Measurements from ENCODE around the gene EFCAB13. TPM values are rescaled to one million over a fixed set of nuclear protein-coding genes. Genes with fewer than 3 reads are reported as not detected.
"Not testable (repeated sequence)": the region's sequence is repeated elsewhere in the genome, so short reads cannot be mapped to it uniquely, and the experiment has no call there.

The EFCAB13 gene
- total and polyA plus RNA-seq, 2 donors (not counting 1 experiment from before 2014, with no cell fraction given): 1.3 to 9.2 TPM

- no peak overlapping the region for H3K27ac ChIP-seq (ENCODE audit: insufficient read depth, low read length)
- no peak overlapping the region for H2AFZ ChIP-seq (ENCODE audit: low read length)
- H3K36me3 ChIP-seq (ENCODE audit: control insufficient read depth, insufficient read depth, low read length): no peaks in the 10 kb centered on the region
- no peak overlapping the region for H3K9ac ChIP-seq (ENCODE audit: insufficient read depth, low read length)
- no peak for TF ChIP-seq CTCF (conservative IDR thresholded peaks at IDR 0.05 in 1 of 2, IDR thresholded peaks at IDR 0.05 in 1 of 2; ENCODE audit: low read depth in 1 of 2, low read length in 2 of 2)
- no peak for TF ChIP-seq EZH2 (IDR thresholded peaks at IDR 0.05; ENCODE audit: low read length, missing control alignments)
- DNase-seq (ENCODE audit: low read depth in 2 of 2): no peak
- no peaks in the 10 kb centered on the region for H3K79me2 ChIP-seq (ENCODE audit: control insufficient read depth, insufficient read depth, low read length)
- no peak overlapping the region for H3K4me3 ChIP-seq (replicated peaks in 1 of 4; ENCODE audit: control extremely low read depth in 1 of 4, insufficient read depth in 1 of 4, low read depth in 3 of 4, low read length in 4 of 4)
- no peaks in the 10 kb centered on the region for H3K4me1 ChIP-seq (ENCODE audit: control insufficient read depth, extremely low read depth, insufficient read depth, low read length)
- H4K20me1 ChIP-seq (ENCODE audit: control insufficient read depth, extremely low read depth, insufficient read depth, low read length): no peaks in the 10 kb centered on the region
- no peaks in the 10 kb centered on the region for H3K9me3 ChIP-seq (ENCODE audit: control insufficient read depth, insufficient read depth, low read depth, low read length)
- H3K4me2 ChIP-seq (ENCODE audit: extremely low read depth, insufficient read depth, low read length): no peak overlapping the region
- no peaks in the 10 kb centered on the region for H3K27me3 ChIP-seq (ENCODE audit: control insufficient read depth, insufficient read depth, low read length)
These were observed 39.4 kb downstream of the EFCAB13 start for GRCh38 chr17:47363171-47363570.

GRCh38 chr17:47367257-47367656 is 43.5 kb downstream of the EFCAB13 start:
- no peaks in the 10 kb centered on the region for H3K27me3 ChIP-seq (ENCODE audit: control insufficient read depth, insufficient read depth, low read length)
- no peak overlapping the region for H2AFZ ChIP-seq (ENCODE audit: low read length)
- no peaks in the 10 kb centered on the region for H3K4me1 ChIP-seq (ENCODE audit: control insufficient read depth, extremely low read depth, insufficient read depth, low read length)
- H3K27ac ChIP-seq (ENCODE audit: insufficient read depth, low read length): no peak overlapping the region
- H4K20me1 ChIP-seq (ENCODE audit: control insufficient read depth, extremely low read depth, insufficient read depth, low read length): no peaks in the 10 kb centered on the region
- no peaks in the 10 kb centered on the region for H3K79me2 ChIP-seq (ENCODE audit: control insufficient read depth, insufficient read depth, low read length)
- H3K36me3 ChIP-seq (ENCODE audit: control insufficient read depth, insufficient read depth, low read length): no peaks in the 10 kb centered on the region
- H3K4me3 ChIP-seq (replicated peaks in 1 of 4; ENCODE audit: control extremely low read depth in 1 of 4, insufficient read depth in 1 of 4, low read depth in 3 of 4, low read length in 4 of 4): no peak overlapping the region
- no peaks in the 10 kb centered on the region for H3K9me3 ChIP-seq (ENCODE audit: control insufficient read depth, insufficient read depth, low read depth, low read length)
- TF ChIP-seq EZH2 (IDR thresholded peaks at IDR 0.05; ENCODE audit: low read length, missing control alignments) (no peak), CTCF (conservative IDR thresholded peaks at IDR 0.05 in 1 of 2, IDR thresholded peaks at IDR 0.05 in 1 of 2; ENCODE audit: low read depth in 1 of 2, low read length in 2 of 2) (no peak)
- no peak overlapping the region for H3K9ac ChIP-seq (ENCODE audit: insufficient read depth, low read length)
- no peak for DNase-seq (ENCODE audit: low read depth in 2 of 2)
- H3K4me2 ChIP-seq (ENCODE audit: extremely low read depth, insufficient read depth, low read length): no peak overlapping the region

- H3K27ac ChIP-seq (ENCODE audit: insufficient read depth, low read length): no peak overlapping the region
- no peaks in the 10 kb centered on the region for H3K4me1 ChIP-seq (ENCODE audit: control insufficient read depth, extremely low read depth, insufficient read depth, low read length)
- H2AFZ ChIP-seq (ENCODE audit: low read length): no peak overlapping the region
- H3K79me2 ChIP-seq (ENCODE audit: control insufficient read depth, insufficient read depth, low read length): no peaks in the 10 kb centered on the region
- TF ChIP-seq EZH2 (IDR thresholded peaks at IDR 0.05; ENCODE audit: low read length, missing control alignments) (no peak), CTCF (conservative IDR thresholded peaks at IDR 0.05 in 1 of 2, IDR thresholded peaks at IDR 0.05 in 1 of 2; ENCODE audit: low read depth in 1 of 2, low read length in 2 of 2) (no peak)
- H3K9me3 ChIP-seq (ENCODE audit: control insufficient read depth, insufficient read depth, low read depth, low read length): no peaks in the 10 kb centered on the region
- H3K4me3 ChIP-seq (replicated peaks in 1 of 4; ENCODE audit: control extremely low read depth in 1 of 4, insufficient read depth in 1 of 4, low read depth in 3 of 4, low read length in 4 of 4): no peak overlapping the region
- H3K27me3 ChIP-seq (ENCODE audit: control insufficient read depth, insufficient read depth, low read length): no peaks in the 10 kb centered on the region
- no peak overlapping the region for H3K4me2 ChIP-seq (ENCODE audit: extremely low read depth, insufficient read depth, low read length)
- no peak overlapping the region for H3K9ac ChIP-seq (ENCODE audit: insufficient read depth, low read length)
- no peak for DNase-seq (ENCODE audit: low read depth in 2 of 2)
- H3K36me3 ChIP-seq (ENCODE audit: control insufficient read depth, insufficient read depth, low read length): no peaks in the 10 kb centered on the region
- H4K20me1 ChIP-seq (ENCODE audit: control insufficient read depth, extremely low read depth, insufficient read depth, low read length): no peaks in the 10 kb centered on the region
These were observed 44.5 kb downstream of the EFCAB13 start for GRCh38 chr17:47368262-47368661.

- not testable (repeated sequence) for DNase-seq (ENCODE audit: low read depth in 2 of 2); H3K4me1 ChIP-seq (ENCODE audit: control insufficient read depth, extremely low read depth, insufficient read depth, low read length); H3K27ac ChIP-seq (ENCODE audit: insufficient read depth, low read length)
These were observed 47.1 kb downstream of the EFCAB13 start for GRCh38 chr17:47370899-47371298.

More at GRCh38 chr17:47370899-47371298, 47.1 kb downstream of the EFCAB13 start:
- not testable (repeated sequence) for H4K20me1 ChIP-seq (ENCODE audit: control insufficient read depth, extremely low read depth, insufficient read depth, low read length); H3K4me3 ChIP-seq (replicated peaks in 1 of 4; ENCODE audit: control extremely low read depth in 1 of 4, insufficient read depth in 1 of 4, low read depth in 3 of 4, low read length in 4 of 4); H3K9ac ChIP-seq (ENCODE audit: insufficient read depth, low read length); H2AFZ ChIP-seq (ENCODE audit: low read length); H3K36me3 ChIP-seq (ENCODE audit: control insufficient read depth, insufficient read depth, low read length); H3K9me3 ChIP-seq (ENCODE audit: control insufficient read depth, insufficient read depth, low read depth, low read length); H3K79me2 ChIP-seq (ENCODE audit: control insufficient read depth, insufficient read depth, low read length); H3K27me3 ChIP-seq (ENCODE audit: control insufficient read depth, insufficient read depth, low read length); H3K4me2 ChIP-seq (ENCODE audit: extremely low read depth, insufficient read depth, low read length)

Data from fibroblast of lung (primary cell).